GM10248 (cell line): ENCODE measurements around the gene MCTP1.

Source experiments
- CTCF ChIA-PET: fragments of 300-600 bp; sonication (Branson Sonifier 250); formaldehyde crosslinking; extraction: SDS; loops from one replicate; lab custom pipeline; 2021; ENCODE audit warnings: antibody characterized with exemption; lab: Yijun Ruan, JAX
- POLR2A ChIA-PET: fragments of 350-650 bp; sonication (Branson Sonifier 250); formaldehyde crosslinking; extraction: SDS; loops from one replicate; lab custom pipeline; 2020; ENCODE audit warnings: antibody characterized with exemption; lab: Yijun Ruan, JAX
- DNase-seq: peaks from one replicate; pipeline ENCODE4 v3.0.0; 2012; ENCODE audit errors: extremely low spot score
- TF ChIP-seq, protein P1 (sequence below): IDR thresholded peaks from 2 replicates; pipeline ENCODE4 v1.5.1; 2012; ENCODE audit warnings: mild to moderate bottlenecking, low read depth; ENCODE audit errors: extremely low read depth, missing control alignments, control extremely low read depth

MCTP1 gene

GRCh38 chr5:94793113-94793815, 491.6 kb downstream of the MCTP1 start:
- CTCF ChIA-PET, result interaction anchor here (0.7 to 1.9 kb wide), 8 partner anchors 10 to 180 kb away, joined by 3 to 9 read pairs (median 4); no protein-coding TSS in a partner anchor
- POLR2A ChIA-PET, result no interaction called here
- TF ChIP-seq, protein P1, sequence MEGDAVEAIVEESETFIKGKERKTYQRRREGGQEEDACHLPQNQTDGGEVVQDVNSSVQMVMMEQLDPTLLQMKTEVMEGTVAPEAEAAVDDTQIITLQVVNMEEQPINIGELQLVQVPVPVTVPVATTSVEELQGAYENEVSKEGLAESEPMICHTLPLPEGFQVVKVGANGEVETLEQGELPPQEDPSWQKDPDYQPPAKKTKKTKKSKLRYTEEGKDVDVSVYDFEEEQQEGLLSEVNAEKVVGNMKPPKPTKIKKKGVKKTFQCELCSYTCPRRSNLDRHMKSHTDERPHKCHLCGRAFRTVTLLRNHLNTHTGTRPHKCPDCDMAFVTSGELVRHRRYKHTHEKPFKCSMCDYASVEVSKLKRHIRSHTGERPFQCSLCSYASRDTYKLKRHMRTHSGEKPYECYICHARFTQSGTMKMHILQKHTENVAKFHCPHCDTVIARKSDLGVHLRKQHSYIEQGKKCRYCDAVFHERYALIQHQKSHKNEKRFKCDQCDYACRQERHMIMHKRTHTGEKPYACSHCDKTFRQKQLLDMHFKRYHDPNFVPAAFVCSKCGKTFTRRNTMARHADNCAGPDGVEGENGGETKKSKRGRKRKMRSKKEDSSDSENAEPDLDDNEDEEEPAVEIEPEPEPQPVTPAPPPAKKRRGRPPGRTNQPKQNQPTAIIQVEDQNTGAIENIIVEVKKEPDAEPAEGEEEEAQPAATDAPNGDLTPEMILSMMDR, result no peak
- peak; percentile 83 for DNase-seq

- no peak for DNase-seq
- CTCF ChIA-PET, result no interaction called here
- TF ChIP-seq, protein P1, result no peak
- POLR2A ChIA-PET, result no interaction called here
Observed at GRCh38 chr5:94791829-94792228, 493.1 kb downstream of the MCTP1 start.

GRCh38 chr5:94788527-94788926, 496.4 kb downstream of the MCTP1 start:
- ChIA-PET POLR2A (no interaction called here), CTCF (interaction anchor here (1.1 kb wide), 1 partner anchor 17 kb away, joined by 3 read pairs; no protein-coding TSS in a partner anchor)
- TF ChIP-seq, protein P1, result no peak
- DNase-seq, result no peak

DNA sequence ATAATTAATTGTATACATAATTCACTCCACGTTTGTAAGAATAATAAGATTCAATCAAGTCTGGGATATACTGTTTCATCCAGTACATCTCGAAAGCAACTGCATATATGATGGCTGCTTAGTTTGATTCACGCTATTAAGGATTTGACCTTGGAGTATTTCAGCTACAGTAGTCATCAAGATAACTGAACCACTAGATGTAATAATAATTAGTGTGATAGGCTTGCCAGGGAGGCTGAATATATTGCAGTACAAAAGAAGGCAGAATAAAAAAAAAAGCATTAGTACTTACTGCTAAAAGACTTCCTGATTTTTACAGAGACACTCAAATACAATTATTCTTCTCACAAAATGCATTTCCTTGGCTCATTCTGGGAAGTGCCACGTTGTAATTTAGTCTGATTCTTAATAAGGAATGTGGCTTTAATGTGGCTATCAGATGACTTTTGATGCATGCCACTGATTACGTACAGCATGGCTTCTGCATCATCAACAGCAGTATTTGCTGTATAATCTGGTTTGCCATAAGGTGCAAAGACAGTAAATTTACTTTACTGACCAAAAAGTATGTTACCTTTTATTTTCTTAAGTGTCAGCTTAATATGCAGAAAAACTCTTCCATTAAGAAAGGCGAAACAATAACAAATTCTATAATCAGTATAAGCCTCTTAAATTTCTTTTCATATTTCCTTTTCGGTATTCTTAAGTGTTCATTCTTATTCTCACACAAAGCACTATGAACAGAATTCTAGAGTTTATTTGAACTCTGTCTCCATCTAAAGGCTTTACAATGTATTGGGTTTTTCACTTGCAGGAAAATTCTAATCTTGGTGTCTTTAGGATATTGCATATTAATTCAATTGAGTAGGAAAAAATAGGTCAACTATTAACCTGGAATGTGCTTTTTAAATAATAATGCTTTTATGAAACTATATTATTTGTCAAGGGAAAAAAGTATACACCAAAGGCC, 500.1 kb downstream of the MCTP1 start:
- DNase-seq, result no peak
- ChIA-PET CTCF (interaction anchor here (1.1 to 1.4 kb wide), 3 partner anchors 10 to 260 kb away, joined by 3 to 4 read pairs (median 4); no protein-coding TSS in a partner anchor), POLR2A (no interaction called here)
- TF ChIP-seq, protein P1, result peak; percentile 38

DNA sequence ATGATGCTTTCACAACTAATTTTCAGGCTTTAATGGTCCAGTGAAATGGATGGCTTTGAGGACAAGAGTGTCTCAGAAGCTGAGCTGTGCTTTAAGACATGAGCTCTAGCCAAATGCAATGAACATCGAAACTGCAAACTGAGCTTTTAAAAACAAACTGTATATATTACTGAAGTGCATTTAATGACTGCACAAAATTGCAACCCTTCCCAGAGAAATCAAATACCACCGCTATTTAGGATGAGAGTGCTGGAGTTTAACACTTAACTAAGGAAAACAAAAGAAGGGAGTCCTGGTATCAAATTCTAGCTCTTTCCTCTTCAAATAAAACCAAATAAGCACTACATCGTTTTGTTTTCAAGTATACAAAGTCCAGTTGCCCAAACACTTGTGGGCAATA, 502.5 kb downstream of the MCTP1 start:
- DNase-seq, result no peak

More for the DNA sequence above, 502.5 kb downstream of the MCTP1 start:
- POLR2A ChIA-PET, result no interaction called here
- CTCF ChIA-PET, result interaction anchor here (1.2 to 1.5 kb wide), 3 partner anchors 11 to 68 kb away, joined by 4 to 5 read pairs (median 4); no protein-coding TSS in a partner anchor
- TF ChIP-seq, protein P1, result no peak
